Osteocyte (in vitro differentiated cells): ENCODE measurements around the gene POLDIP2. TPM values are rescaled to one million over a fixed set of nuclear protein-coding genes. Genes with fewer than 3 reads are reported as not detected.

Experiments
- DNase-seq: peaks from one replicate; pipeline ENCODE4 v3.0.0; 2021; ENCODE audit warnings: mixed read lengths; ENCODE audit not compliant: unreplicated experiment; ENCODE audit errors: extremely low spot score
- H3K27ac Mint-ChIP-seq: one replicate; pipeline ENCODE4 v1.8.0; 2021; ENCODE audit warnings: mild to moderate bottlenecking, mixed read lengths; ENCODE audit not compliant: unreplicated experiment
- H3K27me3 Mint-ChIP-seq: one replicate; pipeline ENCODE4 v1.8.0; 2021; ENCODE audit warnings: mixed read lengths; ENCODE audit not compliant: unreplicated experiment
- H3K36me3 Mint-ChIP-seq: one replicate; pipeline ENCODE4 v1.8.0; 2021; ENCODE audit warnings: mixed read lengths; ENCODE audit not compliant: unreplicated experiment
- H3K4me1 Mint-ChIP-seq: one replicate; pipeline ENCODE4 v1.8.0; 2021; ENCODE audit warnings: mixed read lengths; ENCODE audit not compliant: unreplicated experiment
- H3K4me3 Mint-ChIP-seq: one replicate; pipeline ENCODE4 v1.8.0; 2021; ENCODE audit warnings: mild to moderate bottlenecking, moderate library complexity, mixed read lengths; ENCODE audit not compliant: unreplicated experiment
- H3K9me3 Mint-ChIP-seq: one replicate; pipeline ENCODE4 v1.8.0; 2021; ENCODE audit warnings: mixed read lengths; ENCODE audit not compliant: unreplicated experiment
- total RNA-seq: library from RNA; stranded (reverse); gene quantifications from 2 replicates; pipeline ENCODE4 v1.2.1, GENCODE V29; 2021
- TF ChIP-seq, protein P1 (sequence below): fragments of 200-600 bp; sonication (generic); IDR thresholded peaks from 2 replicates; pipeline ENCODE4 v1.5.0; 2021; ENCODE audit warnings: antibody characterized with exemption, mild to moderate bottlenecking, moderate library complexity

POLDIP2 gene
- total RNA-seq, 1 donor from 2014 or later, result 79.8 TPM

DNA sequence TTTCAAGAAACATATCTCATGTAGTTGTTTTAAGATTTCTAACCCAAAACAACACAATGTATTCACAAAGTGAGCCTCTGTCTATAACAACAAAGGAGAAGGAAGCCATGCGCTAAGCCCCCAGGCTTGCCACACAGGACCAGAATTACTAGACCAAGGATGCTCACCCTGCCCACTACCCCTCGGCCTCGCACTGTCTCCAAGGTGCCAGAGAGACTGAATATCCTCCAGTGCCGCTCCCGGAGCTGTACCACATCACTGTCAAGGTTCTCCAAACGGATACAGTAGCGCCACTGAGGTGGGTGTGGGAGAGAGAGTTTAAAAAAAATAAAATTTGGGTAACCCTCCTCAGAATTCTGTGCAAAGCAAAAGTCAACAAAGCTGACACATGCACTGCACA lies 7.1 kb downstream of the POLDIP2 start:
- no peak overlapping the region for H3K27ac Mint-ChIP-seq
- no peaks in the 10 kb centered on the region for H3K9me3 Mint-ChIP-seq
- TF ChIP-seq, protein P1, sequence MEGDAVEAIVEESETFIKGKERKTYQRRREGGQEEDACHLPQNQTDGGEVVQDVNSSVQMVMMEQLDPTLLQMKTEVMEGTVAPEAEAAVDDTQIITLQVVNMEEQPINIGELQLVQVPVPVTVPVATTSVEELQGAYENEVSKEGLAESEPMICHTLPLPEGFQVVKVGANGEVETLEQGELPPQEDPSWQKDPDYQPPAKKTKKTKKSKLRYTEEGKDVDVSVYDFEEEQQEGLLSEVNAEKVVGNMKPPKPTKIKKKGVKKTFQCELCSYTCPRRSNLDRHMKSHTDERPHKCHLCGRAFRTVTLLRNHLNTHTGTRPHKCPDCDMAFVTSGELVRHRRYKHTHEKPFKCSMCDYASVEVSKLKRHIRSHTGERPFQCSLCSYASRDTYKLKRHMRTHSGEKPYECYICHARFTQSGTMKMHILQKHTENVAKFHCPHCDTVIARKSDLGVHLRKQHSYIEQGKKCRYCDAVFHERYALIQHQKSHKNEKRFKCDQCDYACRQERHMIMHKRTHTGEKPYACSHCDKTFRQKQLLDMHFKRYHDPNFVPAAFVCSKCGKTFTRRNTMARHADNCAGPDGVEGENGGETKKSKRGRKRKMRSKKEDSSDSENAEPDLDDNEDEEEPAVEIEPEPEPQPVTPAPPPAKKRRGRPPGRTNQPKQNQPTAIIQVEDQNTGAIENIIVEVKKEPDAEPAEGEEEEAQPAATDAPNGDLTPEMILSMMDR, result no peak
- H3K27me3 Mint-ChIP-seq, result no peaks in the 10 kb centered on the region
- H3K36me3 Mint-ChIP-seq, result peaks cover 51% of the 10 kb centered on the region
- peaks cover 21% of the 10 kb centered on the region for H3K4me1 Mint-ChIP-seq
- no peak for DNase-seq
- no peak overlapping the region for H3K4me3 Mint-ChIP-seq

DNA sequence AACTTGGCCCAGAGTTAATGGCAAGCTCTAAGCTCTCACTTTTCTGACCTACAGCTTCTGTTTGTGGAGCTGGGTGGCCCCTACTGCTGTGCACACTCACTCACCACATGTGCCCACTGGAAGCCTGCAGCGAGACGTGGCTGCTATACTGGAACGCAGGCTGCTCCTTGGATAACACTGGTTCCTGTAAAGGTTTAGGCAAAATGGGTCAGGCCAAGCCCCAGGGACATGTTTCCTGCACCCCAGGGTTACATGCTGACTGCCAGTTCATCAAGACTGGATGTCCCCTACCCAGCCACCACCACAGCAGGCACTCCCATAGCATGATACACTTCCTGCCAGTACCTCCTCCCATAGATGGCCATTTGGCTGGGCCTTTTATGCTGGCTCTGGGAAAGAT lies 8.3 kb downstream of the POLDIP2 start:
- H3K36me3 Mint-ChIP-seq, result peaks cover 41% of the 10 kb centered on the region
- peaks cover 21% of the 10 kb centered on the region for H3K4me1 Mint-ChIP-seq
- DNase-seq, result no peak
- H3K4me3 Mint-ChIP-seq, result no peak overlapping the region
- H3K9me3 Mint-ChIP-seq, result no peaks in the 10 kb centered on the region
- no peaks in the 10 kb centered on the region for H3K27me3 Mint-ChIP-seq
- no peak overlapping the region for H3K27ac Mint-ChIP-seq
- TF ChIP-seq, protein P1, result no peak

DNA sequence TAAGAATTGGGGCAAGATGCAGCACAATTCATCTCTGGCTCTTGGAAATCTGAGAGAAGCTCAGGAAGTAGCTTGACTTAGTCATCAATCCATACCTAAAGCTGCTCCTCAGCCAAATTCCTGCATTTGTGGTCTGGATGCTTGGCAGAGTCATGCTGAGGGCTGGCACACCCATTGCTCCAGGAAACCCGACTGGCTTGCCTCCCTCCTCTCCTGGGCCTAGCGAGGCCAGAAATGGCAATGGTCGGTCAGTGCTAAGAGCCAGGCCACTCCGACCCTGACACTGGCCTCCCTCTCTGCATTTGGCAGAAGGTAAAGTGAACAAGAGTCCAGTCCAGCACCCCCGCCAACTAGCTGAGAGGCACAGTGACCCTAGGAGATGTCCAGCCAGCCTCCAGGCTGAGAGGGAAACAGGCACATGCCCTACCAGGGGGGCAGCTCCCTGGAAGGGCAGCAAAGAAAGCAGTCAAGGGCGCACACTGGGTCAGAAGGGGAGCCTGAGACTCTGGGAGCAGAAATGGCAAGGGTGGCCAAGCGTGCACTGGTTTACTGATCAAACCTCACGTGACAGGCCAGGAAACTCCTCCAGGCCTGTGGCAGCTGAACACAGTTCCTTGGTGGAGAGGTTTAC lies 10.0 kb downstream of the POLDIP2 start:
- Mint-ChIP-seq H3K27me3 (no peaks in the 10 kb centered on the region), H3K36me3 (peaks cover 37% of the 10 kb centered on the region), H3K27ac (peak overlapping the region; percentile 82), H3K9me3 (no peaks in the 10 kb centered on the region), H3K4me3 (no peak overlapping the region), H3K4me1 (peaks cover 21% of the 10 kb centered on the region)
- TF ChIP-seq, protein P1, result no peak
- no peak for DNase-seq

DNA sequence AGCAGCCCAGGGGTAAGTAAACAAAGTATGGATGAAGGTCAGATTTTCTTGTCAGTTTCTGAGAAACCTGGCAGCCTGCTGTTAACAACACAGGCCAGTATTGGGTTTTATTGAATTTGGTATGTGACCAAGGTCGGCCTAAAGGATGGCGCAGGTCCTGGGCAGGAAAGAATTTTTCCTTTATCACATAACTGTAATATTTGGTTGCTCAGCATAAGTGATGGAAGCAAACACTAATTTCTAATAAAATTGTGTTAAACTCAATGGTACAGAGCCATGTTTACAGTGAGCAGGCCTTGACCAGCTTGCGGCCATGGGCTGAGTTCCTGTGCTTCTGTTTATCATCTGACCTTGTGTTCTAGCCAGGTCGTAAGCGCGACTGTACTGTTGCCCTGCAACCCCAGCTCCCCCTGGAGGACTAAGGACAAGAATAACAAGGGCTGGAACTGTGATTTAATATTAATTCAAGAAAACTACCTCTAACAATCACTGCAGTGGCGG lies 10.5 kb downstream of the POLDIP2 start:
- Mint-ChIP-seq H3K9me3 (no peaks in the 10 kb centered on the region), H3K27ac (peak overlapping the region; percentile 82), H3K27me3 (no peaks in the 10 kb centered on the region), H3K36me3 (peaks cover 40% of the 10 kb centered on the region), H3K4me3 (no peak overlapping the region), H3K4me1 (peaks cover 21% of the 10 kb centered on the region)
- TF ChIP-seq, protein P1, result peak; percentile 37
- no peak for DNase-seq

DNA sequence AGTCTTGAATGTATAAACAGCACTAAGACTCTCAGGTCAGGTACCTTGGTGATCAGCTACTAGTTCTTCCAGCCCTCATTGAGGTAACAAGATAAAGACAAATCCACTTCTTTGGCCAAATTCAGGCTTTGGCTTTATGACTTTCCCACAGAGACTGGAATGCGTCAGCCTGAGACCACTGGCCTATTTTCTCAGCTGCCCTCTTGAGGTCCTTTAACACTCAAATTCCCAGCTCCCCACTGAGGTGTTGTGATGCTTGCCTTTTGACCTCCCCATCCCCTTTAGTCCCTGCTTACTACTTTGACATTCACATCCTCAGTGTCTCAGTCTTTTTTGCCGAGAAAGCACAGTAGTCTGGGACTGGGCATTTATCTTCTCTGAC lies 11.1 kb downstream of the POLDIP2 start:
- Mint-ChIP-seq H3K36me3 (peaks cover 34% of the 10 kb centered on the region), H3K4me1 (peaks cover 21% of the 10 kb centered on the region), H3K27me3 (no peaks in the 10 kb centered on the region), H3K4me3 (no peak overlapping the region), H3K27ac (peak overlapping the region; percentile 82), H3K9me3 (no peaks in the 10 kb centered on the region)
- no peak for DNase-seq
- TF ChIP-seq, protein P1, result no peak
